HG03060 (cell line): ENCODE measurements around the gene TMIGD1.

Source experiments
- ATAC-seq: cut with Tn5 transposase; IDR thresholded peaks from one replicate; pipeline ENCODE4 v1.9.1; 2021; ENCODE audit warnings: low read depth, moderate number of reproducible peaks; ENCODE audit not compliant: unreplicated experiment

The TMIGD1 gene

GRCh38 chr17:30296499-30297080 lies 37.3 kb downstream of the TMIGD1 start:
- ATAC-seq: no peak

- ATAC-seq: no peak
Measured at GRCh38 chr17:30292286-30292858, 41.5 kb downstream of the TMIGD1 start.

GRCh38 chr17:30291543-30292285 lies 42.1 kb downstream of the TMIGD1 start, which contains the start of gene BLMH:
TSS of gene BLMH (minus strand) at chr17:30291944. CDS start at chr17:30291819, 125 bp downstream.
- no peak for ATAC-seq

GRCh38 chr17:30290696-30291542 lies 42.9 kb downstream of the TMIGD1 start:
- no peak for ATAC-seq

- no peak for ATAC-seq
Measured at GRCh38 chr17:30290077-30290476, 43.8 kb downstream of the TMIGD1 start.

DNA sequence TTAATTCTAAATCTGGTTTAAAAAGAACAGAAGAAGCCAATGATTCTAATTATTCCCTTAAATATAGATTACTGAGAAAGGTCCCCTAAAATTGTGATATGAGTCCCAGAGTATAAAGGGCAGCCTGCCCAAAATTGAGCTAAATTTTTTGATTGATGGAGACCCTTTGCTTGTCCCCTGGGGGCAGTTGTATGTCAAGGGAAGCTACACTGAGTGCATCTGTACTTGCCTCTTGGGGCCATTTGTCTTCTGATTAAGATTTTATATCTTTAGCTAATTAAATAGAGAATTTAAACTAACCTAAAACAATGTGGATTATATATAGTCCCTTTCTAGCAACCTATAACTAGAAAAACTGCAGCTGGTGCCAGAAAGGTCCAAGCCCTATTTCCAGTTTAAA lies 54.7 kb downstream of the TMIGD1 start:
- no peak for ATAC-seq

DNA sequence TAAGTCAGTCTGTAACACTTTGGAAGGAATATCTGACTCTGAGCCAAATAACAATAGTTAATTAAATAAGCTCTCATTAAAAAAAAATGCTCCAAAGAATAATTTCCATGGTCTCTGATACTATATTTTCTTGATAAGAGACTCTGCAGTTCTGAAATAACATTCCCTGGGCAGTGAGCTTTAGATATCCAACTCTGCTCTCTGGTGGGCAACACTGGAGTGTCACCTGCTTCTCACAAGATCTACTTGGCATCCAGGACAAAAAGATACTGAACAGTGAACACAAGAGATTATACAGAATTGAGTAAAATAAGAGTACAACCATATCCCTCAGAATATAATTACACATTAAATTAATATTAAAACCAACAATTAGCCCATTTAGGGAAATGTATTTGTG lies 55.8 kb downstream of the TMIGD1 start:
- ATAC-seq: no peak

DNA sequence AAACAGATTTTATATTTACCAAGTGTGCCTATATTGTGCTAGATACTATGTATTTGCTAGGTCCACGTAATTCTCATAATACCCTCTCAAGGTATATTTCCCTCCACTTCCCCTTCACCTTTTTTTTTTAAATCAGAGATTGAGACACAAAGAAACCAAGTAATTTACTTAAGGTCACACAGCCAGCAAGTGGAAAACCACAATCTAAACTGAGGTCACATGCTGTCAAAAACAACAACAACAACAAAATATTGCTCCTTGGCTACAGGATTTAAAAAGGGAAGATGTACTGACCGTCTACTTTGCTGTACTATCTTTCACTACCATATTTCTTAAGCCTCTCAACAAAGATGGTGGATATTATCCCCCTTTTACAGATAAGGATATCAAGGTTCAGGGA lies 57.9 kb downstream of the TMIGD1 start:
- ATAC-seq: no peak

DNA sequence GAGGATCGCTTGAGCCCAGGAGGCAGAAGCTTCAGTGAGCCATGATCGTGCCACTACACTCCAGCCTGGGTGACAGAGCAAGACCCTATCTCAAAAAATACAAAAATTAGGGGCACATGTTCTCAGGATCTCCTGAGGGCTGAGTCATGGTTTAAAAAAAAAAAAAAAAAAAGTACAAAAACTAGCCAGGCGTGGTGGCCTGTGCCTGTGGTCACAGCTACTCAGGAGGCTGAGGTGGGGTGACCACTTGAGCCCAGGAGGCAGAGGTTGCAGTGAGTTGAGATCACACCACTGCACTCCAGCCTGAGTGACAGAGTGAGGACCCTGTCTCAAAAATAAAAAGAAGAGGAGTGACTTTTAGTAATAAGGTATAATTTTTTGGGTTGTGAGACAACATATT lies 59.0 kb downstream of the TMIGD1 start:
- ATAC-seq: no peak

GRCh38 chr17:30273373-30273772 lies 60.5 kb downstream of the TMIGD1 start:
- no peak for ATAC-seq

GRCh38 chr17:30271102-30271501 lies 62.8 kb downstream of the TMIGD1 start:
- ATAC-seq: no peak

DNA sequence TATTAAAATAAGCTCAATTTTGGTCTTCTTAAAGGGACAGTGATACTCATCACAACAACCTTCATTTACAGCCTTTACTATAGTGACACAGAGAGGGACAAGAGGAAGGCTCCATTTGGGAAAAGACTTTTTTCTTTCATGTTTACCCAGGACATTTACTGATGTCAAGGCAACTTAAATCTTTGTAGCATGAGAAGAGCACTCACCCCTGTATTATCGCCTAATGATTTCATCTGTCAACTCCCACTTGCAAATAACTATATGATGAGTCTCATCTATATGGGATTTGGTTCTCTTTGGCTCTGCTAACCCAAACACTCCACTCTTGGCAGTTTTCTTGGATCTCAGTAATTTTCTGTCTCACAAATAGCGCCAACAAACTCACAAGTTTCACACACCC lies 66.2 kb downstream of the TMIGD1 start:
- ATAC-seq: no peak
